AML-193 (cell line): ENCODE data around the gene INKA2.
A peak's percentile ranks its signal among the peaks of the same experiment; 100 is the strongest.
"Not testable (repeated sequence)": the region's sequence is repeated elsewhere in the genome, so short reads cannot be mapped to it uniquely, and the experiment has no call there.

Source experiments
- DNase-seq, 2 experiments: peaks; one replicate each; lab custom pipeline; 2025; lab: John Stamatoyannopoulos, UW

The INKA2 gene

DNA sequence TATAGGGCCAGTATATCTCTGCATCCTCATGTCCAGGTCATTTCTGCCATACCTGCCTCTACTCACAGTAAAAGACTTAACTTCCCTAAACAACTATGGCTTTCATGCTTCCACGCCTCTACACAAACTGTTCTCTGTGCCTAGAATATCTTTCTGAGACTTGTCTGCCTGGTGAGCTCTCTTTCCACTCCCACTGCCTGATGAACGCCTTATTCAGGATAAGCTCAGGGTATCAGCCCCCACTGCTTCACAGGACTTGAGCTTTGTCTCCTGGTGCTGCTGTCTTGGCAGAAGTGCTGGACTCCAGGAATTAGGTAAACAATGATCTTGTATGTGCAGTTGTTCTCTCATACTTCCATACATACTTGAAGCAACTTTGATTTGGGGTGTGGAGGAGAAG, 11.7 kb upstream of the INKA2 start:
- DNase-seq, result no peak

DNA sequence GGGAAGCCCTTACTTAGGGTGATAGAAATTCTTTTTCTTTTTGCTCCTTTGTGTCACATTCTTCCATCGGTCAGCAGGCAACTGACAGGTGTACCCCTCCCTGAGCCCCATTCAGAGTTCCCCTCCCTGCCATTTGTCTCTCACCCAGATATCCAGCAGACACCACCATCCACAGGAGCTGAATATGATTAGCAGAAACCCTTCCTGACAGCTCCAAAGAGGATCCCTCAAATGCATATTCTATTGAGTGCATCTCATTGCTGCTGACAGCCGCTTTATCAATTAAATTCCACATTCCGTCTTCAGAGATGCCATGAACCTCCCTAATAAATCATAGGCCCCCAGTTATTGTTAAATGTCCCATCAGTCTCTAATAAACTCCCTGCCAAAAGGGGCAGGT, 10.4 kb upstream of the INKA2 start:
- no peak for DNase-seq

DNA sequence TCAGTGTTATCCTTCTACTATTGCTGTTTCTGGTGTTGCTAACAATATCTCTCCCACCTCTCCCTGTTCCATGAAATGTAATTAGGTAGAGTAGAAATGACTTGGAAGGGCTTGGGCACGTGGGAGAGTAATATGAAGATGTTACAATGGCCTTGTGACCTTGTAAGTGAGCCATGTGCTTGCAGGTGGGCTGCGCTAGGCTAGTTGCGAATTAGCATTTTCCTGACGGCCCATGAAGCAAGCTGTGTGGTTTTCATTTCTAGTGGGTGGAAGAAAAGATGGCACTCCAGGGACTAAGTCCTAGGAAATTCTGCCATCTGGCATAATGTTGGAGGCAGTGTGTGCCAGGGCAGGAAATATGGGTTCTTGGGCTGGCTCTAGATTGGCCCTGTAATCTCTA, 8.8 kb upstream of the INKA2 start:
- DNase-seq, result no peak

DNA sequence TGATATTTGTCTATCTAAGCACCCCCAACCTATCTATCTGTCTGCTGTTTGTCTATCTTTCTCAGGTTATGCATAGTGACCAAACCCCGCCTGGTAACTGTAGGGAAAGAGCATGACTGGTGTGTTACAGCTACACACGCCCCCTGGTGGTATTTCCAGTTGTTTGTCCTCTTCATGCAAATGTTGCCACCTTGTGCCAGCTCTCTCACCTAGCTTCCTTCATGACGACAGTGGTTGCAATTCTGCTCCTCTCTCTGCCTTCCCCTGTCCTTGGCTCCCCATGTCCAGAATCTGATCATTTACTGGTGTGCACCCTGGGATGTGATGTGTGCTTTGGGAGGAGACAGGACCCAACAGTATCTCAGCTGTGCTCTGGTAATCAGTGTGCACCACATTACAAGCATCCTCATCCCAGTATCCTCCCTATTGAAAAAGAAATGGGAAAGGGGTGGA, 8.1 kb upstream of the INKA2 start:
- peak; percentile 76 to 86 for DNase-seq

DNA sequence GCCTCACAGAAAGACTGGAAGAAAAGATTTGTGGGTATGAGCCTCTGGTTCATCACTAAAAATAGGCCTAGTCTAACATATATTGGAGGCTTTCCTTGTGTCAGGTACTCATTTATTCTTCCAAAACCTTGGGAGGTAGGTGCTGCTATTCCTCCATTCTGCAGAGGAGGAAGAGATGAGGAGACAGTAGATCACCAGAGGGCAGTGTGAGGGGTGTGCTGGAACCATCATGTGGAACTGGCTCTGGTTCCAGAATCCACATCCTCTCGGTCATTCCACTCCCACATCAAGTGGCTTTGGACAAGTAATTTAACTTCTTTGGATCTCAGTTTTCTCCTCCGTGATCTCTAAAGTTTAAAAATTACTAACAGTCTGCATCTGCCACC, 7.4 kb upstream of the INKA2 start:
- DNase-seq, result no peak

DNA sequence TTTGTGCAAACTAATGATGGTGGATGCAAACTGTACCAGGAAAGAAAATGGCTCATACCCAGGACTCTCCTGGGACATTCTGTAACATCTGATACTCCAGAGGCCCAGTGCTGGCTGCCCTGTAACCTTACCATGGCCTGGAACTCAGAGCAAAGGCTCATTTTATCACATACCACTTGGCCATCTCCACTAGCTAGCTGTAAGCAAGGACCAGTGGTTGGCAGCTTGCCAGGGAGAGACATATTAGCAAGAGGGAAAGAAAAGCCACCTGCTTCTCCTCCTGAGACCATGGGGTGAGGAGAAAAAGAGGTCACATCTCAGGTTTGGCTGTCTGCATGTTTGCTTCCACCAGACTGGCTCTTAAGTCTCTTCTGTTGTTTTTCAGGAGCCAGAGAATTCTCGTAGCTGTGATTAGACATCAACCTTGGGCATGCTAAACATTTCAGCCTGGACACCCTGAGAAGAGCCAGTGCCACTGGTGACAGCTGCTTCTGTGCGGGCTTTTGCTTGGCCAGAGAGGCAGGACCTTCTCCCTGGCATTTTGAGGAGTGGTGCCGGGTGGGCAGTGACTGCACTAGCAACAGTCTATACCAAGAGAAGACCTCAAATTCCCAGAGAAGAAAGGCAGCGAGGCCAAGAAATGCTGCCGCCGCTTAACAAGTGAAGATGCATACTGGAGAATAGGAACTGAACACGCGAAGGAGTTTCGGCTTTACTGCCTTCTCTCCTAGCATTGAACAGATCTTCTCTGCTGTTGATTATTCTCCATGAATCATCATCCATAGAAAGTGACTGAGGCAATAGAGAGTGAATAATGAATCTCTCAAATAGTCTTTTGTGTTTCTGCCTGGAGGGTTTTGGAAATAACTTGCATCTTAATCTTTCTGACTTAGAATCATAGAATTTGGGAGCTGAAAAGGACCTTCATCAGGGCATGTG, 6.7 kb upstream of the INKA2 start:
- DNase-seq, result no peak

DNA sequence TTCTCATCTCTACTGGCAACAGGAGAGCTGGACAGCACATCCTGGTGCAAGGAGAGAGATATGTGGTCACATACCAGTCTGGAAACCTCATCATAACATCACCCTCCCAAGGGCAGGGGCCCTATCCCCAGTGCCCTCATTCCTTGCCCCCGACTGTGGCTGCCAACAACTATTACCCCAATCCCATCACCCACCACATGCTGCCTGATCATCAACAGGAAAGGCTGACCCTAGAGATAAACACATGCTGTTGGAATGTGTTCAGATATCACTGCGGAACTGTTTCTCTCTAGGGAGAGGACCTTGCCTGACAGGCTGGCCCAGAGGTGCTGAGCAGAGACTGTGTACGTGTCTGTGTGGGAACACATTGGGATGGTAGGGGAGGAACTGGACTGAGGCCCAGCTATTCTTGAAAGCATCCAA, 4.5 kb upstream of the INKA2 start:
- DNase-seq, result no peak

DNA sequence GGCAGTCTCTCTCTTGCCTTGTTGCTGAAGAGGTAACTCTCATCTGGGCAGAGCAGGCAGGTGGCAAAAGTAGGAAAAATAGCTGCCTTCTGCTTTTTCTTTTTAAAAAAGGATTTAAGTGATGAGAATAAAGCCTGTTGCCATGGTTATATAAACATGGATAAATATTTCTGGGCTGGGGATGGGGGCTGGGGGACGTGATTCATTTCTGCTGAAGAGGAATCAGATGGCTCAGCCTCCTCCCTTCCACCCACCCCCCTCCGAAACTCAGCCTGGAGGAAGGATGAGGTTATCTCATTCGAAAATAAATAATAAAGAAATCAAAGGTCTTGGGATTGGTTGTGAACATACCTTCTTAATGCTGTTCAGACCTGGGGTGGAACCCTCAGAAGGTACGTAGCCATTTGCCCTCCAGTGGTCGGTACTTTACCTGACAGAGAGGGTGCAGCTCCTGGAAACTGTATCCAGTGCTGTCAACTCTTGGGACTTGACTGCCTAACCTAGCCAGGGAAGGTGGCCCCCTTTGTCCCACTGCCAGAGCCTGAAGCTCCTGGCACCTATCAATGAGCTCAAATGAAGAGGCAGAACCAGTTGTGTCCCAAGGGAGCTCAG, 3.8 kb upstream of the INKA2 start:
- DNase-seq, result no peak

DNA sequence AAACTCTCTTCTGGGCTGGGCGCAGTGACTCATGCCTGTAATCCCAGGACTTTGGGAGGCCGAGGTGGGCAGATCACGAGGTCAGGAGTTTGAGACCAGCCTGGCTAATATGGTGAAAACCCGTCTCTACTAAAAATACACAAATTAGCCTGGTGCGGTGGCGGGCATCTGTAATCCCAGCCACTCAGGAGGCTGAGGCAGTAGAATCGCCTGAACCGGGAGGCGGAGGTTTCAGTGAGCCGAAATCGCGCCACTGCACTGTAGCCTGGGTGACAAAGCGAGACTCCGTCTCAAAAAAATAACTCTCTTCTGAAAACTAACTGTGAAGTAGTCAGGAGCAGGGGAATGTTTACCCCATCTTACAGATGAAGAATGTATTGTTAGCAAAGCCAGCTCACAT, 3.1 kb upstream of the INKA2 start:
- DNase-seq, result not testable (repeated sequence)

DNA sequence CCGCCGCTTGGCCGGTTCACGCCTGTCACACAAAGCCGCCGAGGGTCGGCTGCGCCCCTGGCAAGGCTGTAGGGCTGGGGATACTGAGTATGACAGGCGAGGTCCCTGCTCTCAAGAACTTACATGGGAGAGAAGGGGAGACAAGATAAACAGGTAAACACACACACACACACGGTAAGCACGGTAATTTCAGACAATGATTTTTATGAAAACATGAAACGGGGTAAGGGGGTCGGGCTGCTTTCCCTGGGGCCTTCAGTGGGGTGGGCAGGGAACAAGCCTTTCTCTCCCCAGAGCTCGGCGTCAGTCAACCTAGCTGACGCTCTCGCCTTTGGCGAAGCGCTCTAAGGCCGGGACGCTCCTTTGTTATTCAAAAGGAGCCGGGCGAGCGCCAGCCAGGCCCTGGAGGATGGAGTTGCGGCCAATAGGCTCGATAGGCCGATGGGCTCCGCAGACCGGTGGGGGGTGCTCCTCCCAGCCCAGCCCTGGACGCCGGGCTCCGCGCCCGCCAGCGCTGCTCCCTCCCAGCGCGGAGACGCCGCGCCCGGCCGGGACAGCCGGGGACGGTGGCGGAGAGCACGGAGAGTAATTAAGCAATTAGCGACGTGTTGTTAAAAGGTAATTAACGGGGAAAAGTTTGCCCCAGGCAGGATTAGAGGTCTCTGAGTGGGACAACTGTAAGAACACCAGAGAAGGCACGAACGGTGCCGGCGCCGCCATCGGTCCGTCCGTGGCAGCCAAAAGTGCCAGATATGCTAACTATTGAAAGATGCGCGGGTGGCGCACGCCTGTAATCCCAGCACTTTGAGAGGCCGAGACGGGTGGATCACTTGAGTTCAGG, 950 bp upstream of the INKA2 start:
- no peak for DNase-seq

DNA sequence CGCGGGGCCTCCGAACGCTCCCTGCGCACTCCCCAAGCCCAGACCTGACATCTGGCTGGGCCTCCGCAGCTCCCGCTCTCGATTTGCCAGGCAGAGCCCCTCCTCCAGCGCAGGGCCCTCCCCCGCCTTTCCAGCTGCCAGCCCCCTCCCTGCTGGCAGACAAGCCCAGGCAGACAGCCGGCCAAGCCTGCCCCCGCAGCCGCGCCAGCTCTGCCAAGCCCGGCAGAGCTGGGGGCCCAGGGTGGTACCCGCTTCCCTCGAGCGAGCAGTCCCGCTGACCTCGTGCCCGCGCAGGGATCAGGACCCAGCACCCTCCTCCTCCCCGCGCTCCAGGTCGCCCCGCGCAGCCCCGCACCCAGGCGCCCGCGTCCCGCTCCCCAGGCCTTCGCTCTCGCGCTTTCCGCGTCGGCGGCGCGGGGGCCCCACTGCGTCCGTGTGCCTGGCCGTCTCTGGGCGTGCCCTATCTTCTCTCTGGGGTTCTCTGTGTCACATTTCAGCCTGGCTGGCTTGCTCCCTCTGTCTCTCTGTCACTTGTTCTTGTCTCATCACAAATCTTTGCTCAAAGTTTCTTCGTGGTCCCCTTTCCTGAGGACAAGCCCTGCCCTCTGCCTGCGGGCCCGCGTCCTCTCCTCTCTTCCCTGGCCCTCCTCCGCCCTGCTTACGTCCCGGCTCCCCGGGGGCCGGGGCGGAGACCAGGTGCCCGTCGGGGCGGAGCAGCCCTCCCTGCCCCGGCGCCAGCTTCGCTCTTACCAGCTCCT, 580 bp downstream of the INKA2 start:
- DNase-seq, result peak in 1 of 2 experiments; percentile 71

DNA sequence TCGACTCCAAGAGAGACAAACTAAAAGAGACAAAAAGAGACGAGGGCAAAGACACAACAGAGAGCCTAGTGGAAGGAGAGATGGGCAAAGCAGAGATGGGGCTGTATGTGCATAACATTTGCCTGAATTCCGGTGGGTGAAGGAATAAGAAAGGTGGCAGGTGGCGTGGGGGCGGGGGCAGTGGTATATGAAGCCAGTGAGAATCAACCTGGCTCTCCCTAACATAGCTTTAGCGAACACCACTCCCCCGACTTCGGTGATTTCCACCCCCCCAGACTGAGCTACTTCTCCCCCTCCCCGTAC, 1.1 kb downstream of the INKA2 start:
- no peak for DNase-seq

DNA sequence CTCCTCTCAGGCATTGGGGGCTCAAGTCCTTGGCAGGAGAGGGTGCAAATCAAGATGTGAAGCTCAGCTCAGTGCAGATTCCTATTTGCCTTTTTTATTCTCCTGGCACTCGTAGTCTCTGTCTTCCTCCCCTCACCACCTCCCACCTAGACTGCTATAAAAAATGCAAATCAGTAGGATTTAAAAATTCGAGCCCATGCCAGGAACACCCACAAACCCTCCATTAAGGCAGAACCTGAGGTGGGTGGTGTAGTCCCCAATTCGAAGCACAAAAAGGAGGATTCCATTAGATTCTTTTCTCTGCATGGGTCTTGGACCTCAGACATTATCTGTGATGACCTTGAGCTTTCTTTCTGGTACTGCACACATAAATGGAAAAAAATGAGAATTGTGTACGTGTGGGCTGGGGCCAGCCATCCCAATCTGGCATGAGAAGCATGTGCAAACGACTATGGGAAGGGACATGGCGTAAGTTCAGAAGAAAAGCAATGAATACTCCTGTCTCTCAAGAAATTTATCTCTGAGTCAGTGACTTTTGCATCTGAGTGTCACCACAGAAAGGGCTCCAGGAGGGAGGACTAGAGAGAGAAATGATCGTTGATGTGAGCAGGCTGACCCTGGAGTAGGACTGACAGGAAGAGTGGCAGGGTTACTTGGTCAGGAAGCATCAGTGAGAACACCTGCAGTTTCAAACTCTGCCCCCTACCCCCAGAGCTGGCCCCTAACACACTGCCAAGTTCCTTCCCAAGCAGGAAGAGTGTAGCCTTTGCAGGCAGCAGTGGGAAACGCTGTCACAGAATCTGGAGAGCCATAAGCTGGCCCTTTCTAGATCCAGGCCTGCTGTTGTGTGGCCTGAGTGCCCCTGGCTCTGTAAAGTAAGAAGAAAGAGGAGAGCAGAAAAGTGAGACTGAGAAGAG, 1.7 kb downstream of the INKA2 start:
- DNase-seq, result no peak

DNA sequence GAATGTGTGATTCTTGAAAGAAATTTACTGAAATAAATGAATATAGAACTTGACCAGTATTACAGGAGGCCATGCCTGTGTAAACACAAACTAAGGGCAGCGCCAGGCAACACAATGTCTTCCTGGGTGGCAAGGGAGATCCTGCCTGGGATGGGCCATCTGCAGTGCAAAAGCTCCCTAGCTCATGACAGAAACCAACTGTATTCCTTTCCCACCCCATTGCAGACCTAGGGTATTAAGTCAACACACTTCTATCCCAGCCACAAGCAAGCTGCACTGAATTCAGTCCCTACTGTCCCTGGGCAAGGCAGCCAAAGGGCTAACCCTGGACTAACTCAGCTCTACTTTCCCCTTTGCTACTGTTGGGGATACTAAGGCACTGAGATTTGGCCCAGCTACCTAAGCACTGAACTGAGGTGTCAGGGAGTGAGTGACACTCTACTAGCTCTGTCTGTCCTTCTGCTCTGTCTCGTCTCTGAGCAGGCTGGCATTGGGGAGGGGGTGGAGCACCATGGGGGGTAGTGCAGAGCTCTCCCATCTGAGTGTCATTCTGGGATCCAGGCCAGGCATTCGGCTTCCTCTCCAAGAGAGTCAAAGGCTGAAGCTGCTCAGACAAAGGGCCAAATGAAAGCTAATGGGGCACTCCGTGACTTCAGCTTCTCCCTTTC, 2.5 kb downstream of the INKA2 start:
- DNase-seq, result no peak

DNA sequence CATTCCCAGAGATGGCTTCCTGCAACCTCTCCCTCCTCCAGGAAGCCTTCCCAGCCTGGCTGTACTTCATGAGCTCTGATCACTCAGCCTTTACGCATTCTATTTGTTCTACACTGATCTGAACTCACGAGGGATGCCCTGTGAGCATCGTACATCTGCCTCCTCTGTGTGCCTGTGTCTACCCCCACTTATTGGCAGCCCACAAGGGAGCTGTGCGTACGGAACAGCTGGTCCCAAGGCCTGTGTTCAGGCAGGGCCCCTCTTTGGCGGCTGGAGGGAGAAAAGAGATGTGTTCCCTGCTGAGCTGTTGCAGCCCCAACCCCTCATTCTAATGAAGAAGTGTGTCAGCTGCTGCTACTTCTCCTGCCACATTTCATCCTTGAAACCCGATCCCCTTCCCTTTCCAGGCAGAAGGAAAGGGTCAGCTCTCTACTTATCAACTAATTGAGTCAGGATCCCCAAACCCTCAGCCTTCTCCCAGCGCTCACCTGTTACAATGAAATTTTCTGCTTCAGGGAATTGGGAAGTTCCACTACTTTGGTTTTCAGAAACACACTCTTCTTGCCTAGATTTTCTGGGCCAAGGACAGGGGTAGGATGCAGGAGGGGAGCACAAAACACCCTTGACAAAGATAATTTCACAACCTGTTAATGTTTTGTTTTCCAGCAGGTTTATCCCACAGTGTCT, 3.2 kb downstream of the INKA2 start:
- no peak for DNase-seq

DNA sequence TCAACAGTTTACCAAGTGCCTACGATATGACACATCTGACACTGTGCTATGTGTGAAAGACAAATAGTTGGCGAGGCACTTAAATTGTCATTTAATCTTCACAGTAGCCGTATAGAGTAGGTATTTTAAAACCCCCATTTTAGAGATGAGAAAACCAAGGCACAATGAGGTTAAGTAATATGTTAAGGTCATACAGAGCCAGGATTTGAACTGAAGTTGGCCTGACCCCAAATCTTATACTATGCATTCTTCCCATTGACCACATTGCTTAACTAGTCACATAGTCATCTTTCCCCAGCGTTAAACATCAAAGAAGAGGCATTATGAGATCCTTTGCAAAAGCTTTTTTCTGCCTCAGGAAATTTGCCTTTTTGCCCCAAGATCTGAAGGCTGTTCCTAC, 3.9 kb downstream of the INKA2 start:
- no peak for DNase-seq

DNA sequence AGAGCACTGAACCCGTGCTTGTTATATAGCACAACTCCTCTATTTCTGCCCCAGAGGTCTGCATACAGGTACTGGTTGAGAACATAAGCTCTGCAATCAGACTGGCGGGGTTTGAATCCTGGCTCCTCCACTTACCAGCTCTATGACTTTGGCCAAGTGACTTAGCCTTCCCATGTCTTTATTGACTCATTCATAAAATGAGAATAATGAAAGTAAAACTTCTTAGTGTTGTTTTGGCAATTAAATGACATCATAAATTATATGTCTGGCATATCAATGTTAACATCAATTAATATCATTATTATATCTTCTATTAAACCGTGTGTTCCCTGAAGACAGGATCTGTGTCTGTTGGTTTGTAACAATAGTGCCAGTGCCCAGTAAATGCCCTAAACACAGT, 4.3 kb downstream of the INKA2 start:
- DNase-seq, result no peak

DNA sequence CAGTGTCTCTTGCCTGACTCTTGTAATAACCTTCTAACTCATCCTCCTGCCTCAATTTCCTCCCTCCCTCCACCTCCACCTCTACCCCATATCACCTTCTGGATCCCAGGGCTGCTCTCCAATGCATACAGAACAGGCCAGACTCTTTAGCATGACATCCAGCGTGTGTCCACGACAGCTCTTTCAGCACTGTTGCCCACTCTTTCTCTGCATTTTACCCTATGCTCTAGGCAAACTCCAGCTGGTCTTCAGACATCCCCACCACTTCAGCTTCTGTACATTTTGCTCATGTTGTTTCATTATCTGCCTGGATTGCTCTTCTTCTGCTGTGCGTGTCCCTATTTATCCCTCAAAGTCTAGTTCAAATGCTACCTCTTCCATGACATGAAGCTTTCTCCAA, 4.8 kb downstream of the INKA2 start:
- DNase-seq, result no peak

DNA sequence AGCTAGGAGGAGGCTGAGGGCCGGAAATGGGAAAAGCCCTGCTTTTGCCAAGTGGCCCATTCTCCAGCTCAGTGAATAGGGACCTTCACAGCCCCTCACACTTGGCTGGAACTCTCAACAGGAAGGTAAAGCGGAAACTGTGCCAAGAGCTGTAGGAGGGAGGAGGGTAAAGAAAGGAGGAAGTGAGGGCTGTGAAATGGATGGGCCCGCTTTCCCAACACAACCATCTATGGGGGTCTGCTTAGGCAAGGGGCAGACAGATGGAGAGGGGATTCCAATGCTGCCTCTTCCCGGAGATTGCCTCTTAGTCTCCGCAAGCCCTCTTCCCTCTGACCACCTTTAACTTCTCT, 5.2 kb downstream of the INKA2 start:
- peak; percentile 67 to 71 for DNase-seq
